CD4-positive, alpha-beta T cell treated with Interleukin-21 for 1 hour (primary cell): ENCODE measurements around the gene ZNRF1.

Source experiments
- DNase-seq: peaks from one replicate; pipeline ENCODE4 v3.0.0-alpha.2; 2020

The ZNRF1 gene

DNA sequence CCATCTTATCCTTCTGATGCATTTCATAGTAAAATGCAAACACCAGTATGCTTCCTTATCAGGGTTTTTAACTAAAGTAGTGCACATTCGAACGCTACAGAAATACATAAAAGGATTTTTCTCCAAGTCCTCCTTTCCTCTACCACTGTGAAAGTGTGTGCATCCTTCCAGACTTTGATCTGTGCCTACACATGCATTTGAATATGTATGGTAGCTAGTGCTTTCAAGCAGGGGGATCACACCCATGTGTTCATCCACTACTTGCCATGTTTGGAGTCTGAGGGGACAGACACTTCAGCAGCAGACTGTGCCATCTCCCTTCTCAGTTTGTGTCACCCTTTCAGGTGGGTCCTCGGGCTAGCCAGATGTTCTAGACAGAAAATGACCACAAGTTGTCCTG is 102.8 kb downstream of the ZNRF1 start:
- DNase-seq: no peak

DNA sequence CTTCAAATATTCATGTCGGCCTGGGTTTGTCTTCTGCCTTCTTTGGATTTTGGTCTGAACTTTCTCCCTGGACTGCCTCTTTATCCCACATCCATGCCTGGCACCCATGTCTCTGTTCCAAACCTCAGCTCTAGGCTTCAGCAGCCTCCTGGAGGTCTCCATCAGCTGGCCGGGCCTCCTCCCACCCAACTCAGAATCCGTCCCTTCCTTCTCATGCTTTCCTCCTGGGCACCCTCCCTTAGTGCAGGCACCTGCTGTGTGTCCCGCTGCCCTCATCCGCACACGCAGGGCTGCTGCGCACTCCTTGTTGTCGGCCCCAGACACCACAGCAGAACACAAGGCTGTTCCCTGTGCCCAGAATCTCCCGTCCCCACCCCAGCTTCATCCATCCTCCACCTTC is 103.8 kb downstream of the ZNRF1 start:
- DNase-seq: no peak

DNA sequence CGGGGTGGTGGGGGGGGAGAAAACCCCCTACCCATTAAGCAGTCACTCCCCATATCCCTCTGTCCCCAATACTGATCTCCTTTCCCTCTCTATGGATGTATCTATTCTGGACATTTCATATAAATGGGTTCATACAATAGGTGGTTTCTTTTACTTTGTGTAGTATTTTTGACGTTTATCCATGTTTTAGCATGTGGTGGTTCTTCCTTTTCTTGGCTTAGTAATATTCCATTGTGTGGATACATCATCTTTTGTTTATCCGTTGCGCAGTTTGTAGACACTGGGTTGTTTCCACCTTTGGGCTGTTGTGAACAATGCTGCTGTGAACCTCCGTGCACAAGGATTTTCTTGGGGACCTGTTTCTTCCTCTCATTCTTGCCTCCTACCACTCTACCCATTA is 105.2 kb downstream of the ZNRF1 start:
- no peak for DNase-seq

DNA sequence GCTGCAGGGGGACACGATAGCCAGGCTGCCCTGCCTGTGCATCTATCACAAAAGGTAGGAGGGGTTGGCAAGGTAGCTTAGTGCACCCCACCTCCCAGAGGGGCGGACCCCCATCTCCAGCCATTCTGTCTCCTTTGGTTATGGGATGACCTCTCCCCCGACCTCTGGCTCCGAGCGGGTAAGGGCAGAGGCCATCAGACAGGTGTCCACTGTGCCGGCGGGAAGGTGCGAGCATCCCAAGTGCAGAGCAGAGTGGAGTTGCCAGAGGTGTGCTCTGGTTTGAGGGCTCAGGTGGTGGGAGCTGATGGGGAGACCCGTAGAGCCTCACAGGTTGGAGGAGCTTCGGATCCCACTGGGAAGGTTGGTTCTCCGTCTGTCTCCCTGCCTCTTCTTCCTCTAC is 106.0 kb downstream of the ZNRF1 start:
- no peak for DNase-seq

DNA sequence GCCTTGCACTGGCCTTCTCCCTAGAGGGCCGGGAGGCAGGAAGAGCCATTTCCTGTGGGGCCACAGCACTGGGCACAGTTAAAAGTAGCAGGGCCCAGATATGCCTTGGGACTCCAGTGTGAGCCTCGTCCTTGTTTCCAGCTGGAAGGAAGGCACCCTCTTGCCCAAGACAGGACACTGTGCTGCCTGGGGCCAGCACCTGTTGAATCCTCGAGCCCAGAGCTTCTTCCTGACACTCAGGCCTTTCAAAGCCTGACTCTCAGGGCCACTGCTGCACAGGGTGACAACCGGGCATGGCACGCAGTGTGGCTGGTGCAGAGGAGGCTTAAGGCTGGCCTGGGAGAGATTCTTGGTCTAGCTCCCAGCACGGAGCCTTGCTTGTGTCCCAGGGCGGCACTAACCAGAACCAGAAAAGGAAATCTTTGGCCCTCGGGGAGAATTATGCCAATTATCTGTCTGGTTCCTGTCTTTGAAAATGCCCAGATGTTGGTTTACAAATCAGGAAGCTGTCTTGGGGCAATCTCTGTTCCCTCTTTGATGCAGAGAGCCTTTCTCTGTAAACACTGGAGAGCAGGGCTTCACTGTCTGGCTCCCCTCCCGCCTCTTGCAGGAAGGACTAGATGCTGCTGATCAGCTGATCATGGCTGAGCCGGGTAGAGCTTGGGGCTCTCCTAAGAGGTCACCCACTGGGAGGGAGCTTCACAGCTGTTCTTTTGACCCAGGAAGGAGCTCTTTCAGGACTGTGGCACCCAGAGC is 106.7 kb downstream of the ZNRF1 start:
- DNase-seq: no peak

DNA sequence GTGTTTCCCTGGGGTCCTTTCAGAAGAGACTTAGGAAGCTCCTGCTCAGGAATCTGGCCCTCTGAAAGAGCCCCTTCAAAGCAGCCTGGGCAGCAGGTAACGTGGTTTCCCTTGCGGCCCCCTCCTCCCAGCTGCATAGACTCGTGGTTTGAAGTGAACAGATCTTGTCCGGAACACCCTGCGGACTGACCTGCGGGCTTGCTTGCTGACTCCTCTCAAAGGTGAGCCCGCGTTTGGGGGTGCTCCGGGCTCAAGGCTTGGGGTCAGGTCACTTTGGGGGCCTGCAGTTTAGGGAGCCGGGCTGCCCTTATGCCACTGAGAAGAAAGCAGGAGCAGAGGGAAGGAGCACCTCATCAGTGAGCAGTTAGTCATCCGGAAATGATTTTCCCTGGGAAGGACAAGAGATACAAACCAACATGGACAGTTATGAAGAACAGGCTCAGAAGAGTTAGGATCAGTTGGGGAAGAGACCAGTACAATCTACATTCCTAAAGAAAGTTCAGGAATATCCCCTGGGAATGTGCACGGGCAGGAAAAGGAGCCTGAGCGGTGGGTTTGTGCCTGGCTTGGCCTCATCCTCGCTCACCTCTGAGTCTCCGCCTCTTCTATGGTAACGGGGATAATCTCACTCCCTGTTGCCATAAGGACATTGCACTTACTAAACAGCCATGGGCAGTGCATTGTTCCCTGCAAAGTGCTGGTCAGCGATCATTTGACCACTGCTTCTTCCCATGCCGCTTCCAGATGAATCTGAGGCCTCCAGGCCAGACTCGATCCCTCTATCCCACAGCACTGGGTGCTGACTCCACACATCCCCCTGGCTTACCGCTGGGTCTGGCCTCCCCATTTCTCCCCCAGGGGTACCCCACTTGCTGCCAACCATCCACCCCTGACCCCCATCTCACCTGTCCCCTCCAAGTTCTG is 107.8 kb downstream of the ZNRF1 start:
- DNase-seq: no peak

DNA sequence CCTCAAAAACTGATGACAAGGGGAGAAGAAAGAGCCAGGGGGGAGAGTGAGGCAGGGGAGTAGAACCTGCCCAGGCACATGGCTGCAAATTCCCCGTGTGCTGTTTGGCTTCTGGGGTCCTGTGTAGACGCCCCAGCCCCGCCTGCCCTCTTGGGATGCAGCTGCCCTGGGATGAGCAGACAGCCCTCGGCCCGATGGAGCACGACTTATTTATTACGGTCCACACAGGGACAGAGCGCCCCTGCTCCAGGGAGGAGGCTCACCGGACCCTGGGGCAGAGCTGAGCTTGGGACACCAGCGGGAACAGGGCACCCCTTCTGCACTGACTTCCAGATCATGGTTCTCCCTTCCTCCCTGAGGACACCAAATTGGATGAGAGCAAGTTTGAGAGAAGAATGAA is 108.7 kb downstream of the ZNRF1 start:
- DNase-seq: no peak

DNA sequence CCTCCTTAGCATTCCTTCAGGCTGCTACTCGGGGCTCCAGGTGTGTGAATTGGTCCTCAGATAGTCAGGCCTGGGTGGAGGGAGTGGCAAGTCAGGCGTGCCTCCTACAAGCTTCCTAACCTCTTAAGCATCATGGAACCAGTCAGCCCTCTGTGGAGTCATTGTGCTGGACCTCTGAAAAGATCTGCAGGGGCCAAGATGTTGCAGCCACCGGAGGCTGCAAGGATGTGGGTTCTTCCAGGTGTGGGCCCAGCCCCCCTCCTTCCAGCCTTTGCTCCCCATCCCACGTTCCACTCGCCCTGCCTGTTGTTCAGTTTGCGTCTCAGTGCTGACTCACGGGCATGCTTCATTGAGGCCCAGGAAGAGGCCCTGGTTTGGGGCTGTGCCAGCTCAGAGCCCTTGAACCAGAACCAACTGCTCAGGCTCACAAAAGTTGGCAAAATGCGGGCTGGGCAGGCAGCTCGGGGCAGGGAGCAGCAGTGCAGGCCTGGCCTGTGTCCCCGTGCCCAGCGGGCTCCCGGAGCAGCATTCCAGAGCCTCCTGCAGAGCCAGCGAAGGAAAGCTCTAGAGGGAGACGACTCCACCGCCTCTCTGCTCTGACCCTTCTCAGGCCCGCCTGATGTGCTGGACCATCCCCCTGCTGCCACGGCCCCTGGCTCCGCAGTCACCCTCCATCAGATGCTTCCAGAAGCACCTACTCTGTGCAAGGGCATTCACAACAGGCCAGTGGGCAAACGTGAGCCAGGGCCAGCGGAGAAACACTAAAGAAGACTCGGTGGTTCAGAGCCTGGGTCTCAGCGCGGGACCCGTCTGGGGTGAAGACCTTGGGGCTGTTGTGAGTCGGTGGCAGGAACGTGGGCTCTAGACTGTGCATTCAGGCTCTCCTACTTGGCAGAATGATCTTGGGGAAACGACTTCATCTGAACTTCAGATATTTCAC is 110.2 kb downstream of the ZNRF1 start:
- DNase-seq: peak; percentile 65

DNA sequence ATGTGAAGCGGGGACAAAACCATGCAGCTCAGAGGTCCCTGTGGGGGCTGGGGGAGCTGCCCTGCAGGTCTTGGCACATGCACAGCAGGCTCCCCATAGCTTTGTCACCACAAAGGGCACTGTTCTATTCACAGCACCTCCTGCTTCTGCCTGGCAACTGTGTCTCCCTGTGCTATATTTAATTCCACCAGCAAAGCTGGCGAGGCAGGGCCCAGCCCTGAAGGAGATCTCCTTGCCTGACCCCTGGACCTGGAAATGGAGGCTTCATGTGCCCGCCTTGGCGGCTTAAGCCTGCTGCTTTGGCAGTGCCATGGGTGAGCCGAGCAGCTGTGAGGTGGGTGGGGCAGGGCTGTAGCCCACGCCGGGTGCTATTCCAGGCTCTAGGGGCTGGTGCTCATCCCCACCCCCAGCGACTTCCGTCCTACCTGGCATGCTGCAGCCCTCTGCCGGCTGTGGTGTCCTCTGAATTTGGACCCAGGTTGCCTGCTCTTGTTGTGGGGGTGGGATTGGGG is 111.0 kb downstream of the ZNRF1 start:
- no peak for DNase-seq

DNA sequence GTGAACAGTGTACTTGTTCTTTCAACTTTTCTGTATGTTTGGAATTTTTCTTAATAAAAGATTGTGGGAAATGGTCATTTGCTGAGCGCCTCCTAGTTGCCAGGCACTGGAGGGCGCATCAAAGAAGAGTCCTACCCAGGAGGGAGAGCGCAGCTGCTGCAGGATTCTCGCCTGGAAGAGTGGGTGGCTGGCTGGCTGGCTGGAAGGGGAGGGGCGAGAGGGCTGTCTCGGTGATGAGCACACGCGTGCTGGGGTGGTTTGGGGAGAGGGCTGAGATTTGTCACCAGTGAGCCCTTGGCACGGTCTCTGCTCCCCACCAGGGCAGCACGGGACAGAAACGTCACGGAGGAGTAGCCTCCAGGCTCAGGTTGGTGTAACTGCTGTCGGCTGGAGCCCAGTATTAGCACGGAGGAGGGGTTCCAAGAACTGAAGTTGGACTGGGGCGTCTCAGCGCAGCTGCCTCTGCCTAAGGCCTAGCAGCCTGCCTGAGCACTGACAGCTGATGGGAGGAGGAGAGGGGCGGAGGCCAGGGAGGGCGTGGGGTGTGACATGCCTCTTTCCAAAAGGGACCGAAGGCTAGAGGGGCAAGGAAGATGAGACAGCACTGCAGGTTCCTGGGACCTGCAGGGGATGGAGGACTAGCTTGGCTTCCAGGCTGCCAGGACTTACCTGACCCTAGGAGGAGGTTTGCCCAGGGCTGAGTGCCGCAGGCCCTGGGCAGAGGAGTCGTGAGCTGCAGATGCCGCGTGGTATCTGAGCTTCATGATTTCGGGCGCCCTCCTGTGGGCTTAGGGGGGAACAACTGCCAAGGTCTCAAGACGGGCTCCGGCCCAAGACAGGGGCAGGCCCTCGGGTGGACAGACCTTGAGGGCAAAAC is 112.1 kb downstream of the ZNRF1 start:
- DNase-seq: peak; percentile 84

DNA sequence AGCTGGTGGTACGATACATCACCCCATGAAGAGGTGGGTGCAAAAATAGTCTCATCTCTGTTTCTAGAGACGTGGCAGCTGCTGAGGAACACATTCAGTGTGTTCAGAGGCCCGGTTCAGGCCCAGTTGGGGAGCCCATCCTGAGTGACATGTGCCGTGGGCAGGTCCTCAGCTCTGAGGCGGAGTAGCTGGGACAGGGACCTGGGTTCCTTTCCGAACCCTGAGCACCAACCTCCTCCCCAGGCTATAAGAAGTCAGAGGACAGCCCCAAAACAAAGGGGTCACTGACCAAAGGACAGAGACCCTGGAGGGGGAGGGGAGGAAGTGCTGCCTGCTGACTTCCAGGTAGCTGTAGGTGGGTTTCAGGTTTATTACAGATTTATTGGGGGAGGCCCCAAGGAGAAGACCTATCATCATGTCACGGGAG is 112.7 kb downstream of the ZNRF1 start:
- no peak for DNase-seq

DNA sequence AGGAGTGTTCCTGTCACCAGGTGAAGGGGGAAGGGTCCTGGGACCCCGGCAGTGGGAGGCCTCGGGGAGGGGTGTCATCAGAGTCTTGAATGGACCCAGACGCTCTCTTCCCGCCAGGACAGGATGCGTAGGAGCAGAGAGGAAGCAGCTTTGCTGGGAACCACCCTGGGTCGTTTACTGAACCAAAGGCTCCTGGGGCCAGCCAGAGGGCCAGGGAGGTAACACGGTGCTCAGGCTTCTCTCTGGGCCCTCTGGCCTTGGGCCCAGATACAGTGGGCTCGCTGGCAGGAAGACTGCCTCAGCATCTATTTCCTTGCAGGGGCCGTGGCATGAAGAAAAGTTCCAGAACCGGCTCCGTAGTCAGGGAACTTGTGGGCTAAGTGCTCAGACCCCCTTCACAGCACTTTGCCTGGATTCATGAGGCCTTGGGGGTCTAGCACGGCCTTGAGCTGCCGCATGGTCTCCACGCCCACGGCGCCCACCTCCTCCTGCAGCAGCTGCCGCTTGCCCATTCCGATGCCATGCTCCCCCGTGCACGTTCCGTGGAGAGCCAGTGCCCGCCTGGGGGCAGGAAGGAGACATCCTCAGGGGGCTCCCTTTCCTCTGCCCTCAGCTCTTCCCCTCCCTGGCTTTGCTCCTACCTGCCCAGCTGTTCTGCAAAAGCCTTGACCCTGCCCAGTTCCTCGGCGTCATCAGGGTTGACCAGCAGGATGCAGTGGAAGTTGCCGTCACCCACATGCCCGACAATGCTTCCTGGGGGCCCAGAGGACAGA is 113.3 kb downstream of the ZNRF1 start:
- DNase-seq: no peak

DNA sequence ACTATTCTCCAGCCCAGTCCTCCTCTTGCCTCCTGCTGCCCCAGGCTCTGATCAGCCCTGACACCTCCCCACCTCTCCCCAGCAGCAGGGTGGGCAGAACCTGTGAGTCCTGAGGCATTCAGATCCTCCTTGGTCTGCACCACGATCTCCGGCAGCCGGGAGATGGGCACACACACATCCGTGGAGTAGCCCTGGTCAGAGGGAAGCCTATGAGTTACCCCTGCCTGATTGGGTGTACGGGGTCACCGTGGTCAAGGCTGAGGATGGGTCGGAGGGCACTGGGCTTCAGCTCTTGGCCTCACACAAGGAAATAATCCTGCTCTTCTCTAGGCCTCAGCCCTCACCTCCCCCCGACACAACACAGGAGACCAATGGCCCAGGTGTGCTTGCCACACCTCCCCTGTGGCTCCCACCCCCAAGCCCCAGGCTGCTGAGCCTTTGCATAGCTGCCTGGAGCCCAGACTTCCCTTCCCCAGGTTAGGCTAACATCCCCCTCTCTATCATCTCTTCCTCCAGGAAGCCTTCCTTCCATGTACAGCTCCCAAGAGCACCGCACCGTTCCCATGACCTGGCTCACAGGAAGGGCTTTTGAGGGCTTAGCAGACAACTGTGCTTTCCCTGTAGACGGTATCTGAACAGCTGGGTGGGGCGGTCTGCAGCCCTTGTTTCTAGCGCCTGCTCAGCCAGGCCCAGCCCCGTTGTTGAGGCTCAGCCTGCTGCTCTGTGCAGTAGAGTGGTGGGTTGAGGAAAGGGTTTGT is 114.1 kb downstream of the ZNRF1 start:
- DNase-seq: no peak

DNA sequence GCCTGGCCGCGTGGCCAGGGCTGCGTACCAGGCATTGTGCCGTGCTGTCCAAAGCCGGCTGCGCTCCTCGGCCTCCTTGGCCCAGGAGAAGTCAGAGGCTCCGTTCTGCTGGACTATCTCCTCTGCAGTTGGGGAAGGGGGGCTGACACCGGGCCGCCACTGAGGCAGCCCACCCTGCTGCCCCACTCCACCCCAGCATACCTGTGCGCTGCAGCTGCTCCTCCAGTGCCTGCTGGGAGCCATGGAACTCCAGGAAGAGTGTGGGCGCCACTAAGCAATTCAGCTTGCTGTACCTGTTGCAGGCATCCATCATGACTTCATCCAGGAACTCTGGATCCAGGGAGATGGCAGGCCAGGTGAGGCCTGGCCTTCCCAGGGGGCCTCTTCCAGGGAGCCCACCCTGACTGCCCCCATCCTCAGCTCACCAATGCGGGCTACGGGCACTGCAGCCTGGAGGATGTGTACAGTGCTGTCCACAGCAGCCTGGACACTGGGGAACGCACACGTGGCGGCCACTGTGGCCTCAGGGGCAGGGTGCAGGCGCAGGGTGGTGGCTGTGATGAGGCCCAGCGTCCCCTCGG is 114.8 kb downstream of the ZNRF1 start:
- no peak for DNase-seq

DNA sequence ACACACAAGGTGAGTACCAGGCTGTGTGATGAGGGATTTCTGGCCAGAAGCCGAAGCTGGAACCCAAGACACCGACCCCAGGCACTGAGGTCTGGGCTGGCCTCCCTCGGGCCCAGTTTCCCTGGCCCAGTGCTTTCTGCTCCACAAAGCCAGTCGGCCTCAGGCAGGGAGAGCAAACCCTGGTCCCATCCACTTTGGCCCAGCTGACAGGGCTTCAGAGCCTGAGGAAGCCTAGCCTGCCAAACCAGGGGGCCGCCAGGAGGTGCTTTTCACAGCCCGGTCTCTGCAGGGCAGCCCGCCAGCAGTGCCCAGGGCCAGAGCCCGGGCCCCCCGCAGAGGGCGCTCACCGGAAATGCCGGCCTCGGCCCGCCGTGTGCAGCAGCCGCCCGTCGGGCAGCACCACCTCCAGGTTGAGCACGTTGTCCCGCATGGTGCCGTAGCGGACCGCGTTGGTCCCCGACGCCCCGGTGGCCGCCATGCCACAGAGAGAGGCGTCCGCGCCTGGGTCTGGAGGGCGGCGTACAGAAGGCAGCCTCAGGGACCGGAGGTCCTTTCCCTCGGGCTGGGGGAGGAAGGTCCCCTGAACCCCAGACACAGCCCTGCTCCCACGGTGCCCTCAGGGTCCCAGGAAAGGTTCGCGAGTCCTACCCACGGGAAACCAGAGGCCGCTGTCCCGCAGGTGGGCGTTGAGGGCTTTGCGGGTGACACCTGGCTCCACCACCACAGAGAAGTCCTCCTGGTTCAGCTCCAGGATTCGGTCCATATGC is 115.5 kb downstream of the ZNRF1 start:
- DNase-seq: no peak

DNA sequence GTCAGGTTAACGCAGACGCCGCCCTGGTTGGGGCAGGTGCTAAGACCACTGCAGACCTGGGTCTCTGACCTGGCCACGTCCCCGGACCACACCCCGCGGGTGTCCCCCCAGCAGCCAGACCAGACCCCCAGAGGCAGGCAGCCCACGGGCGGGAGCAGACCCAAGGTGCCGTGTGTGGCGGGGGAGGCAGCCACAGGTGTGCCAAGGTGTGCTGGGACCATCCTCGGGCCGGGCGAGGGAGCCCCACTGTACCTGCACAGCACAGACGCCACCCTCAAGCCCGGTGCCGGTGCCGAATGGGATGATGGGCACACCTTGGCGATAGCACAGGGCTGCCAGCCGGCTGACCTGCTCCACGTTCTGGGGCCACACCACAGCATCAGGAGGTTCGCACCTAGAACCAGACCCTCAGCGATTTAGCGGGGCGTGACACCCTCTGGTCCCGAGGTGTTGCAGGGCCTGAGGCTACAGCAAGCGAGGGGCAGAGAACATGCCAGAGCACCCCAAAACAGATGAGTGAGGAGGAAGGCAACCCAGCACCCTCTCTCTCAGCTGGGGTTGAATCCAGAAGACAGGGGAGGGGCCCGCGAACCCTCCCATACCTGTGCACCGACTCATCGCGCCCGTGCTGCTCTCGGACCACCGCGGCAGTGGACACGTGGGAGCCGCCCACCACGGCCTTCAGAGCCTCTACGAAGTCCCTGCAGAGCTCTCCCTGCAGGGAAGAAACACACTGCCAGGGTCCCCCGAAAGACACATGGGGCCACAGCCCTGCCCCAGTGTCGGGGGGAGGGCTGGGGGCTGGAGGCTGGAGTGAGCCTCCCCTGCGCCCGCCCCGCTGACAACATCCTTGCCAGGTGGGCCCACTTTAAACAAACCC is 116.4 kb downstream of the ZNRF1 start:
- no peak for DNase-seq

DNA sequence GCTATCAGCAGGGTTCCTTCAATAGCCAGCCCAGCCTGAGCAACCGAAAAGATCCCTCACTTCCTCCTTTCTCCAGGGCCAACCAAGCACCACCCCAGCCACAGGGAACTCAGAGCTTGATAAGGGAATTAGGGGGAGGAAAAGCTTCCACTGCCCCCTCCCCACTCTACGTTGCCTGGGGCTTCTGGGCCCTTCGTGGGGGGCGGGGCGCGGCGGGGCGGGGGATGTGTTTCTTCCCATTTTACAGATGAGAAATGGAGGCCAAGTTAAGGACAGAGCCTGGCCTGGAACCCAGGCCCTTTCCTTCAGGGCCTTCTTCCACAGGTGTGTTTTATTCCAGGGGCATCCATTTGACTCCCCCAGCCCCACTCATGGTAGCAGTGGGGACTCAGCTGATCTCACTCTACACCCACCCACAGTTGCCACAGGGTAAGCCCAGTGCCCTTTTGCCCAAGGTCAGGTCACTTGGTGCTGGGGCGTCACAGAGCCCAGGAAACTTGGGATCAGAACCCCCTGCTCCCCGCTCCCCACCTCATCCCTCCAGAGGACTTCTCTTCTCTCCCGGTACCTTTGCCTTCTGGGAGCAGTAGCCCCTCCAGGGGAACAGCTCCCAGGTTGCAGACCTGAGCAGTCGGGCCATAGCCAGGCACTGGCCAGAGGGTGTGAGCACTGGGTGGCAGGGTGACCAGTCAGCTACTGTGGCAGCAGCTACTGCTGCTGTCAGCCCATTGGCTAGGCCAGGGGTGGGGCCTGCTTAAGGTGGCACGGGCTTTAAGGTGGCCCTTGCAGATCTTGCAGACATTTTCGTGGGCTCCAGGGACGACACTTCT is 117.5 kb downstream of the ZNRF1 start, which contains the start of gene LDHD:
LDHD (minus strand) TSS at position 700 of the 830 bp plus-strand sequence; CDS start at position 640, 60 bp downstream.
- no peak for DNase-seq
